GM12878 (cell line): ENCODE results near the gene TESK2. TPM values are rescaled to one million over a fixed set of nuclear protein-coding genes. Genes with fewer than 3 reads are reported as not detected.

Experiments
- ATAC-seq: fragments of 200-7000 bp; cut with Tn5 transposase; 3 replicates; pipeline ENCODE4 v1.9.1; 2020; ENCODE audit warnings: mild to moderate bottlenecking, moderate library complexity
- BruUV-seq: library from RNA; stranded (reverse); fragments of 400-500 nt; replicated peaks from 2 replicates; lab custom pipeline; 2021; lab: Mats Ljungman, UMichigan
- CTCF ChIA-PET: fragments of 300-600 bp; sonication (Branson Sonifier 250); formaldehyde crosslinking; extraction: SDS; loops from one replicate; lab custom pipeline; 2021; ENCODE audit warnings: inconsistent platforms; lab: Yijun Ruan, JAX
- POLR2A ChIA-PET: fragments of 350-600 bp; formaldehyde crosslinking; extraction: SDS; loops from one replicate; lab custom pipeline; 2021; ENCODE audit warnings: inconsistent platforms; lab: Charles Lee
- RAD21 ChIA-PET: fragments of 300-600 bp; sonication (Branson Sonifier 250); formaldehyde crosslinking; loops from one replicate; lab custom pipeline; 2023; ENCODE audit warnings: antibody characterized with exemption; ENCODE audit not compliant: unreplicated experiment; lab: Charles Lee
- SMC1A ChIA-PET: fragments of 300-600 bp; sonication (Branson Sonifier 250); formaldehyde crosslinking; loops from one replicate; lab custom pipeline; 2023; ENCODE audit not compliant: unreplicated experiment, uncharacterized antibody; lab: Charles Lee
- DNase-seq: peaks from one replicate; pipeline ENCODE4 v3.0.0-alpha.2; 2011; ENCODE audit warnings: low read depth, low spot score
- FAIRE-seq: peaks from 3 replicates; lab custom pipeline; 2011; peaks lifted over from hg19 to GRCh38; lab: Jason Lieb, UNC
- H2AFZ ChIP-seq: 2 replicates; pipeline ENCODE4 v1.6.0; 2011; ENCODE audit warnings: low read depth, low read length, control low read depth; ENCODE audit not compliant: control insufficient read depth
- H3K27ac ChIP-seq: 2 replicates; pipeline ENCODE4 v1.5.1; 2011; ENCODE audit warnings: control low read depth; ENCODE audit not compliant: control insufficient read depth, insufficient read depth
- H3K27me3 ChIP-seq, 2 experiments: replicated peaks in 1 of 2; 2 replicates each; pipeline versions ENCODE4 v1.6.0 to v1.6.1; 2011; ENCODE audit warnings: low read length in 1 of 2; ENCODE audit not compliant: control insufficient read depth in 2 of 2, insufficient read depth in 2 of 2
- H3K36me3 ChIP-seq, 2 experiments: 2 replicates each; pipeline ENCODE4 v1.5.1; 2011; ENCODE audit warnings: low read length in 1 of 2; ENCODE audit not compliant: control insufficient read depth in 2 of 2, insufficient read depth in 2 of 2
- H3K4me1 ChIP-seq: 2 replicates; pipeline ENCODE4 v1.6.1; 2011; ENCODE audit warnings: mild to moderate bottlenecking, low read length, moderate library complexity, mixed read lengths; ENCODE audit not compliant: control insufficient read depth, insufficient read depth
- H3K4me2 ChIP-seq: 2 replicates; pipeline ENCODE4 v1.6.0; 2011; ENCODE audit warnings: control low read depth; ENCODE audit not compliant: control insufficient read depth, insufficient read depth
- H3K4me3 ChIP-seq: fragments of 200-600 bp; sonication (generic); 2 replicates; pipeline ENCODE4 v1.5.1; 2016
- H3K79me2 ChIP-seq: 2 replicates; pipeline ENCODE4 v1.6.0; 2011; ENCODE audit warnings: low read length; ENCODE audit not compliant: control insufficient read depth, insufficient read depth
- H3K9ac ChIP-seq: 2 replicates; pipeline ENCODE4 v1.8.0; 2011; ENCODE audit warnings: low read length, control low read depth, mixed read lengths; ENCODE audit not compliant: control insufficient read depth, insufficient read depth
- H3K9me3 ChIP-seq: replicated peaks from 3 replicates; pipeline ENCODE4 v1.5.1; 2011; ENCODE audit warnings: mild to moderate bottlenecking, low read length; ENCODE audit not compliant: control insufficient read depth, insufficient read depth
- H4K20me1 ChIP-seq: 2 replicates; pipeline ENCODE4 v1.6.0; 2011; ENCODE audit not compliant: control insufficient read depth, insufficient read depth
- ATF2 ChIP-seq: IDR thresholded peaks from 2 replicates; pipeline ENCODE4 v1.6.1; 2012; ENCODE audit warnings: low read length, inconsistent platforms
- ATF3 ChIP-seq: IDR thresholded peaks from 2 replicates; pipeline ENCODE4 v1.6.1; 2011; ENCODE audit warnings: low read depth, mild to moderate bottlenecking, low read length, moderate library complexity, borderline replicate concordance; ENCODE audit errors: extremely low read depth
- BCL3 ChIP-seq: IDR thresholded peaks from 2 replicates; pipeline ENCODE4 v1.6.1; 2011; ENCODE audit warnings: borderline replicate concordance, low read depth, mild to moderate bottlenecking, moderate library complexity, low read length; ENCODE audit not compliant: insufficient read depth, poor library complexity, severe bottlenecking
- CHD1 ChIP-seq: IDR thresholded peaks from 2 replicates; pipeline ENCODE4 v1.6.1; 2012; ENCODE audit warnings: low read depth, low read length, improper control_type of control experiment
- CREB1 ChIP-seq: IDR thresholded peaks from 2 replicates; pipeline ENCODE4 v1.6.1; 2012; ENCODE audit warnings: low read depth, mild to moderate bottlenecking, inconsistent platforms
- FOS ChIP-seq: IDR thresholded peaks from 3 replicates; pipeline ENCODE4 v1.6.1; 2011; ENCODE audit warnings: borderline replicate concordance; ENCODE audit not compliant: insufficient read length; ENCODE audit errors: extremely low read depth
- GATAD2B ChIP-seq: fragments of 450-650 bp; conservative IDR thresholded peaks from 2 replicates; pipeline ENCODE4 v1.6.1; 2017; ENCODE audit warnings: low read depth, mild to moderate bottlenecking, moderate library complexity
- HCFC1 ChIP-seq: fragments of 150-350 bp; IDR thresholded peaks from 2 replicates; pipeline ENCODE4 v1.6.1; 2014; ENCODE audit warnings: low read length
- HDAC6 ChIP-seq: fragments of 200-600 bp; sonication (generic); IDR thresholded peaks from one replicate; pipeline ENCODE4 v1.8.0; 2017; ENCODE audit warnings: antibody characterized with exemption; ENCODE audit not compliant: unreplicated experiment
- IKZF1 ChIP-seq: fragments of 450-650 bp; conservative IDR thresholded peaks from 2 replicates; pipeline ENCODE4 v1.6.1; 2017; ENCODE audit warnings: antibody characterized with exemption, mild to moderate bottlenecking
- IKZF2 ChIP-seq, 2 experiments: fragments of 450-650 bp; IDR thresholded peaks; 2 replicates each; pipeline ENCODE4 v1.6.1; 2017; ENCODE audit warnings: mild to moderate bottlenecking in 2 of 2, moderate library complexity in 2 of 2
- PBX3 ChIP-seq: IDR thresholded peaks from 2 replicates; pipeline ENCODE4 v1.6.1; 2011; ENCODE audit warnings: mild to moderate bottlenecking, low read depth, low read length, moderate library complexity; ENCODE audit not compliant: insufficient replicate concordance
- RELB ChIP-seq: fragments of 450-650 bp; IDR thresholded peaks from 2 replicates; pipeline ENCODE4 v1.6.1; 2017; ENCODE audit warnings: low read depth, mild to moderate bottlenecking, moderate library complexity
- STAT1 ChIP-seq: fragments of 450-650 bp; conservative IDR thresholded peaks from 2 replicates; pipeline ENCODE4 v1.6.1; 2014; ENCODE audit warnings: antibody characterized with exemption, mild to moderate bottlenecking
- ZNF274 ChIP-seq: IDR thresholded peaks from one replicate; pipeline ENCODE4 v1.8.0; 2011; ENCODE audit not compliant: insufficient read length, insufficient read depth
- WGBS: methylation state at CpG from one replicate; pipeline ENCODE4 v1.1.6; 2016; ENCODE audit warnings: low lambda C conversion rate; ENCODE audit not compliant: insufficient replicate concordance, insufficient coverage; ENCODE audit errors: missing lambda C conversion rate; 5-methylcytosine and 5-hydroxymethylcytosine counted together
- in situ Hi-C: fragments of 300-500 bp; cut with MboI; formaldehyde crosslinking; loops from 9 replicates; pipeline ENCODE4 v1.14.3; 2018; ENCODE audit warnings: mixed read lengths
- intact Hi-C: fragments of 100-400 bp; cut with micrococcal nuclease; formaldehyde crosslinking; loops from one replicate; pipeline ENCODE4 v1.14.2; 2022; ENCODE audit not compliant: unreplicated experiment
- polyA plus RNA-seq, 11 experiments: library from polyadenylated mRNA; depleted of rRNA in 4 of 11; unstranded in 6 of 11; stranded (reverse) in 5 of 11; fragments of >200 nt; fragmentation: Nextera tagmentation in 4 of 11; fragmentation: Illumina TruSeq in 1 of 11; extraction: Ambion mirVana in 4 of 11; extraction: Trizol in 1 of 11; gene quantifications; 1 replicate in 1 of 11; 2 replicates in 10 of 11; pipeline versions ENCODE4 v1.2.1 to v1.2.3, GENCODE V29; 2011 to 2016; ENCODE audit warnings: inconsistent platforms in 2 of 11, missing spikeins in 2 of 11, low read depth in 1 of 11
- total RNA-seq, 4 experiments: library from RNA; depleted of rRNA in 3 of 4; stranded (reverse); fragments of >200 nt in 3 of 4; fragmentation: Illumina TruSeq in 1 of 4; extraction: Trizol in 1 of 4; gene quantifications; 2 replicates each; pipeline versions ENCODE4 v1.2.1 to v1.2.3, GENCODE V29; 2013 to 2021

TESK2 gene
- total and polyA plus RNA-seq, 10 of the 15 experiments (the other 5 are each of a cell fraction or from before 2014, with no cell fraction given): 2.2 to 10.0 (median 5.7) TPM

GRCh38 chr1:45521413-45522323 lies 30.7 kb upstream of the TESK2 start, which contains the start of gene PRDX1:
PRDX1 (minus strand) TSS chr1:45521884; CDS start chr1:45519043, 2,841 bp downstream.
- Histone ChIP-seq H3K9ac (peak within 1 kb of the TSS; percentile 95), H3K79me2 (peaks cover 45% of the 10 kb centered on the region), H3K27ac (peak within 1 kb of the TSS; percentile 89), H4K20me1 (no peaks in the 10 kb centered on the region), H3K4me1 (peaks cover 10% of the 10 kb centered on the region; the same call in 1 of the 2 replicates), H3K9me3 (no peaks in the 10 kb centered on the region), H3K4me2 (peak within 1 kb of the TSS; percentile 91), H3K27me3 (no peaks in the 10 kb centered on the region), H3K36me3 (peaks cover 3 to 8% of the 10 kb centered on the region in 2 experiments), H3K4me3 (peak within 1 kb of the TSS; percentile 96), H2AFZ (peak within 1 kb of the TSS; percentile 92)
- intact Hi-C loops (loop anchor here (2.0 kb wide), 3 partner anchors 23 to 63 kb away; partner anchors contain the start of gene NASP), in situ Hi-C loops (no loop called here)
- DNase-seq: peak; percentile 93
- POLR2A ChIA-PET: interaction anchor here (0.5 to 9.5 kb wide), 28 partner anchors 9 to 772 kb away, joined by 3 to 118 read pairs (median 4); partner anchors contain the start of genes AKR1A1, CCDC163, MMACHC and MUTYH
- TSS peak; percentile 75 for BruUV-seq
- RAD21 ChIA-PET: interaction anchor here (1.0 to 5.5 kb wide), 11 partner anchors 9 to 502 kb away, joined by 3 to 42 read pairs (median 7); partner anchors contain the start of genes AKR1A1, CCDC163, MMACHC and MUTYH
- SMC1A ChIA-PET: interaction anchor here (0.6 to 6.5 kb wide), 14 partner anchors 9 to 164 kb away, joined by 3 to 80 read pairs (median 4); partner anchors contain the start of genes AKR1A1, CCDC163, GPBP1L1 and MMACHC
- peak; percentile 91 for ATAC-seq
- WGBS: 2% methylated on average over 56 of the region's 72 CpGs
- CTCF ChIA-PET: interaction anchor here (0.6 to 3.5 kb wide), 15 partner anchors 9 to 214 kb away, joined by 3 to 20 read pairs (median 4); partner anchors contain the start of genes AKR1A1, CCDC163 and MMACHC
- peak; percentile 61 for FAIRE-seq
- TF ChIP-seq FOS (no peak), BCL3 (peak; percentile 58), HCFC1 (peak; percentile 64), STAT1 (peak; percentile 89), IKZF2 (IDR thresholded peaks at IDR 0.05) (peak; percentile 64 to 66; a peak in 3 of 4 replicates), PBX3 (peak; percentile 3), CREB1 (peak; percentile 67), RELB (peak; percentile 62), CHD1 (no peak; the same call in 1 of the 2 replicates), ATF2 (peak; percentile 89), IKZF1 (peak; percentile 91), GATAD2B (peak; percentile 61; the same call in 1 of the 2 replicates), HDAC6 (peak; percentile 93), ATF3 (no peak), ZNF274 (no peak)
